Dedifferentiated amniotic fluid mesenchymal stem cell (primary cell): ENCODE results near the gene ZNF618.
"Not testable (repeated sequence)": the region's sequence is repeated elsewhere in the genome, so short reads cannot be mapped to it uniquely, and the experiment has no call there.

Experiments
- DNase-seq: peaks from one replicate; pipeline ENCODE4 v3.0.0-alpha.2; 2016; ENCODE audit errors: extremely low spot score

ZNF618 gene

GRCh38 chr9:114081441-114082016 lies 205.4 kb downstream of the ZNF618 start:
- no peak for DNase-seq

GRCh38 chr9:114082017-114082762 lies 206.1 kb downstream of the ZNF618 start:
- DNase-seq = peak; percentile 91

DNA sequence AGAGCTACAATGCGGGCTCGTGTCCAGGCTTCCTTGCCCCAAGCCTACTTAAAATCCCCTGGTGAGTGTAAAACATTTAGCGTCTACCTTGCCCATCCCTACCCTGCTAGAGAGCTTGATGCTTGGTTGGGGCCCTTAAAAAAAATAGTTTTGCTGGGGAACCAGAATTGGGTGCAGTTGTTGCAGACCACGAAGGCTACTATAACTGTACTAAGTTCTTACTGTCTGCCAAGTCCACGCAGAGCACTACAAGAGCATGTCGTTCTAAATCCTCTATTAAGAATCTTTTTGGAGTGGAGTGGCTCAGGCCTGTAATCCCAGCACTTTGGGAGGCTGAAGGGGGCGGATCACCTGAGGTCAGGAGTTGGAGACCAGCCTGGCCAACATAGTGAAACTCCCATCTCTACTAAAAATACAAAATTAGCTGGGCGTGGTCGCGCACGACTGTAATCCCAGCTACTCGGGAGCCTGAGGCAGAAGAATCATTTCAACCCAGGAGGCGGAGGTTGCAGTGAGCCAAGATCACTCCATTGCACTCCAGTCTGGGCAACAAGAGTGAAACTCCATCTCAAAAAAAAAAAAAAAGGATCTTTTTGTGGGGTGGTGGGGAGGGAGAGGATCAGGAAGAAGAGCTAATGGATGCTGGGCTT lies 206.8 kb downstream of the ZNF618 start:
- DNase-seq = not testable (repeated sequence)

GRCh38 chr9:114083666-114084065 lies 207.6 kb downstream of the ZNF618 start:
- DNase-seq = no peak

GRCh38 chr9:114084282-114085073 lies 208.4 kb downstream of the ZNF618 start:
- no peak for DNase-seq

DNA sequence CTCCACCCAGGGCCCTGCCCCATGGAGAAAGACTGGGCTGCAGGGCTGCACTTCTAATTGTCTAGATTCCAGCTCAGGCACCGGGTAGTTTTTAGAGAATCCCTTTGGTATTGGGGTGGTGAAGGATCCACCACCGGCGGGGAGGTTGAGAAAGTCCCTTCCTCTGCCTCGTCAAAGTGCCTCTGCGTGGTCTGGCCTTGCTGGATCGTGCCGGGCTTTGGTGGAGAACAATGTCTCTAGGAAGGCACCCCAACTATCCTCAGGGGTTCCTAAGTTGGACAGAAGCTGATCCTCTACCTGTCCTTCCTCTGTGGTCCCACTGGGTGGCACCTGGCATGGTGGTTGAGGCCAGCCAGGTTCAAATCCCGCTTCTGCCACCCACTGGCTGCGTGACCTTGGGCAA lies 209.3 kb downstream of the ZNF618 start:
- DNase-seq = no peak

DNA sequence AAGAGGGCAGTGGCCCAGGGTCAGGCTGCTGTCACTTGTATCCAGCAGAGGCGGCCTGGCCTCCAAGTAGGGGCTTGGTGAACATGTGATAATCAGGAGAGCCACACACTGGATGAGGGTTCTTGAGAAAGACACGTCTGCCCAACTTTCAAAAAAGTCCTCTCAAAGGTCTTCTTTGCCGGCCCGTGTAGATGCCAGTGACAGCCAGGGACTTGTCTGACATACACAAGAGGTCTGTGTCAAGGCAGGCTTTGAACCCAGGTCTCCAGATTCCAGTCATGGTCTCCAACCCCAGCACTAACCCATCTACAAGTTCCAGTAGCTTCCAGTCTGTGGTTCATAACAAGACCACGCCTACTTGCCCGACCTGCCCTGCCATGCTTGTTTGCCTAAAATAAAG lies 209.9 kb downstream of the ZNF618 start:
- DNase-seq = no peak

DNA sequence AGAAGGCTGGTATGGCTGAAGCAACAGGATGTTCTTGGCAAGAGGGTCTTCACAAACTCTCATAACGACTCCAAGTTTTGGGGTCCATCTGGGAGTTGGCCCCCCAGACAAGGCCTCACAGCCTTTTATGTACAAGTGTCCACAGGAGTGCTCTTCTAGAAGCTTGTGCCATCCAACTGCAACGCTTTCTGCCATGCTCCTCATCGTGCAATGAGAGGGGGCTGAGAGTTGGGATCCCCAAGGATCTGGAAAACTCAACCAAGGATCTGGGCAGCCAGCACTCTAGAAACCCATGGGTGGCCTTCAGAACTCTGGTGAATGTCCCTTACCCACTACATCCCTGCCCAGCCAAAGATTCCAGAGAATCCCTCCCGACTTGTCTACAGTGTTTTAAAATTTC lies 210.5 kb downstream of the ZNF618 start:
- DNase-seq = no peak

GRCh38 chr9:114087721-114088120 lies 211.6 kb downstream of the ZNF618 start:
- DNase-seq = no peak

GRCh38 chr9:114088571-114089170 lies 212.6 kb downstream of the ZNF618 start:
- no peak for DNase-seq

GRCh38 chr9:114089206-114089840 lies 213.2 kb downstream of the ZNF618 start:
- no peak for DNase-seq

DNA sequence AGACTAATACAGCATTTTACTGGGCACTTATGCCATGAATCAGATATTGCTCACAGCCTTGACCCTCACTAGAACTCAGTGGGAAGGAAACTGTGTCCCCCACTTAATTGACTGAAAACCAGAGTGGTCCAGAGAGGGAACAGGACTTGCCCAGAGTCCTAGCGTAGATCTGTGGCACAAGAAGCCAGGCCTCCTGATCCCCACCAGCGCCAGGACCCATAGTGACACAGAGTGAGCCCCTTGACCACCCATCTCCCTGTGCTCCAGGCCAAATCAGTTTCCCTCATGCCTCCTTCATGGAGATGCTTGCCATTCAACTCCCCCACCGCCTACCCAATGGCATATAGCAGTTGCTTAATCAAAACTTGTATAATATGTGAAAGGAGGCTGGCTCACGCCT lies 214.7 kb downstream of the ZNF618 start:
- DNase-seq = no peak

DNA sequence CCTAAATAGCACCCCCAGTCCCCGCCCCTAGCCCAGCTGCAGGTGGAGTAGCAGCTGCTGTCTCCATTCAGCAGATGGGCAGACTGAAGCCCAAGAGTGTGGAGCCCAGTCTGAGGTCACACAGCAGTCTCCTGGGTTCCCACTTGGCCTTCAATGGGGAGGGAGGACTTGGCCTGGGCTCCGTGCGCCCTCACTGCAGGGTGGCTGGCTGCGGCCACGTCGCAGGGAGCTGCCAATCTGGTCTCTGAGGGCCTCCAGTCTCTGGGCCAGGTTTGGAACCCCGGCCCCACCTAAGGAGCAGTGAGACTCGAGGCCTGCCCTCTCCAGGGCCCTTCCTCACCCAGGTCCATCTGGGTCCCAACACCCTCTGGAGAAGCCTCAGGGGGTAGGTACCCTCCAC lies 215.6 kb downstream of the ZNF618 start:
- no peak for DNase-seq

GRCh38 chr9:114092336-114092735 lies 216.2 kb downstream of the ZNF618 start:
- DNase-seq = no peak

GRCh38 chr9:114093031-114093471 lies 216.9 kb downstream of the ZNF618 start:
- DNase-seq = no peak

DNA sequence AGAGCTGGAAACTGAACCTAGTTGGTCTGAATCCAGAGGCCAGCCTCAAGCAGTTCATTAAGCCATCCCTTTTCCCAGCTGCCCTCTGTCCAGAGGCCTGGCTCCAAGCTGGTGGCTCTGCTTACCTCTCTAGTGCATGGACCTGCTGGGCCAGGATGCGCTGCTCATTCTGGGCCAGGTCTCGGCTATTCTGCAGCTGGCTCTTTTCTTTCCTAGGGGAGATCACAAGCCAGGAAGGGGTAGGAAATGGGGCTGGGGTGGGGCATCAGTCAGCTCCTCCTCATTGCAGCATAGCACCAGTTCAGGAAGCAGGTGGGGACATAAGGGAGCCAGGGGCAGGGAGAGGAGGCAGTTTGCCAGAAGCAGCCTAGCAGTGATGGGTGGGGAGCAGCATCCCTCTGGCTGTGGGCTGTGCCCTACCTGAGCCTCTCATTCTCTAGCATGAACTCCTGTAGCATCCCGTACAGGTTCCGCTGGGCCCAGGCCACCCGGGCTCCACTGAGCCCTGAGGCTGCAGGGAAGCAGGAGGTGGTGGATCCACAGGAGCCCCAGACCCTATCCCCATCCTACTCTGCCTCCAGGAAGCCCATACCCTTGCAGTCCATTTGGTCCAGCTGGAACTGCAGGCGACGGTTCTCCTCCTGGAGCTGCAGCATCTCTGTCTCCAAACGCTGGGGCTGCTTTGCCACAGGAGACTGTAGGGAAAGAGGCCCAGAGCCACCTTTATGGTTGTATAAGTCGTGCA lies 217.8 kb downstream of the ZNF618 start:
- DNase-seq = no peak

GRCh38 chr9:114094971-114095370 lies 218.9 kb downstream of the ZNF618 start:
- DNase-seq = no peak

- no peak for DNase-seq
Measured at GRCh38 chr9:114096041-114096511, 220.0 kb downstream of the ZNF618 start.

DNA sequence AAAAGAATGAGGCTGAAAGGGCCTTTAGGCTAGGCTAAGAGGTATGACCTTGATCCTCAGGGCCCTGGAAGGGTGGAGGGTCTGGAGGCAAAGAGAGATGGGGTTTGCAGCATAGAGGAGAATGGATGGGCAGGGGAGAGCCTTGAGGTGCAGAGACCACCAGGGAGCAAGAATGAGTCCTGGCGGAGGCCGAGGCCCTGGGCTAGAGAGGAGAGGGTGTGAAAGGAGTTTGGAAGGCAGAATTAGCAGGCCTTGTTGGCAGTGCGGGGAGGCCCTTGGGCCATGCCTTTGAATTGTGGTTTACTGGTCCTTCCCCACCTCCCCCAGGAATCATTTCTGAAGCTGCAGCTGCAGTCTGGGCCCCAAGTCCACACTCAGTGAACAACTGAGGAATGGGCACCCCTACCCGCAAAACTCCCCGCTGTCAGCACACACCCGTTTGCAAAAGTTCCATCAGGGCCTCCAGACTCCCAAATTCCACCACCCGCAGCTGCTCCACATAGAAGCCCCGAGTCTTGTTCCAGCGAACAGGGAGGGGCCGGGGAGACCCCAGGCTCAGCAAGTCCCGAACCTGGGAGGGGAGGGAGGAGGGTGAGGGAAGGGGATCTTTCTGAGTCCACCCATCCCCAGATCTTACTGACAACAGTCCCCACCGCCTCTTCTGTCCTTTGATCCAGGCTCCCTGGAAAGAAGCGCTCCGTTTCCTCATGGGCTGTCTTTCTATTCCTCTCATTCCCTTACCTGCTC lies 220.9 kb downstream of the ZNF618 start:
- DNase-seq = no peak

- DNase-seq = no peak
Measured at GRCh38 chr9:114097613-114098020, 221.5 kb downstream of the ZNF618 start.
